Neutrophil (primary cell): ENCODE results near the gene DAB2IP.

ENCODE experiments used
- H3K27ac ChIP-seq: fragments of 200-600 bp; sonication (generic); 2 replicates; pipeline ENCODE4 v1.5.1; 2016; ENCODE audit warnings: mild to moderate bottlenecking, moderate library complexity
- H3K27me3 ChIP-seq: fragments of 200-600 bp; sonication (generic); 2 replicates; pipeline ENCODE4 v1.6.0; 2016; ENCODE audit warnings: mild to moderate bottlenecking
- H3K36me3 ChIP-seq: fragments of 200-600 bp; sonication (generic); 2 replicates; pipeline ENCODE4 v1.5.1; 2017
- H3K4me1 ChIP-seq, 2 experiments: fragments of 200-600 bp in 1 of 2; sonication (generic) in 1 of 2; 1 replicate in 1 of 2; 2 replicates in 1 of 2; pipeline versions ENCODE4 v1.5.1 to v1.6.1; 2013 to 2016; ENCODE audit warnings: low read depth in 1 of 2, low read length in 1 of 2, mild to moderate bottlenecking in 1 of 2, moderate library complexity in 1 of 2; ENCODE audit not compliant: control insufficient read depth in 1 of 2, insufficient read depth in 1 of 2
- H3K4me3 ChIP-seq, 2 experiments: fragments of 200-600 bp in 1 of 2; sonication (generic) in 1 of 2; 1 replicate in 1 of 2; 2 replicates in 1 of 2; pipeline ENCODE4 v1.5.1; 2013 to 2016; ENCODE audit warnings: low read depth in 1 of 2, low read length in 1 of 2, mild to moderate bottlenecking in 1 of 2, moderate library complexity in 1 of 2
- H3K9me3 ChIP-seq: fragments of 200-600 bp; sonication (generic); 2 replicates; pipeline ENCODE4 v1.5.1; 2016
- TF ChIP-seq, protein P1 (sequence below): fragments of 200-600 bp; sonication (generic); IDR thresholded peaks from 2 replicates; pipeline ENCODE4 v1.5.1; 2016; ENCODE audit warnings: antibody characterized with exemption

Gene DAB2IP

GRCh38 chr9:121755581-121755980, 104.1 kb downstream of the DAB2IP start:
- Histone ChIP-seq H3K27ac (no peak overlapping the region), H3K4me3 (no peak overlapping the region), H3K27me3 (no peaks in the 10 kb centered on the region), H3K9me3 (no peaks in the 10 kb centered on the region), H3K36me3 (no peaks in the 10 kb centered on the region), H3K4me1 (no peaks in the 10 kb centered on the region)
- TF ChIP-seq, protein P1, sequence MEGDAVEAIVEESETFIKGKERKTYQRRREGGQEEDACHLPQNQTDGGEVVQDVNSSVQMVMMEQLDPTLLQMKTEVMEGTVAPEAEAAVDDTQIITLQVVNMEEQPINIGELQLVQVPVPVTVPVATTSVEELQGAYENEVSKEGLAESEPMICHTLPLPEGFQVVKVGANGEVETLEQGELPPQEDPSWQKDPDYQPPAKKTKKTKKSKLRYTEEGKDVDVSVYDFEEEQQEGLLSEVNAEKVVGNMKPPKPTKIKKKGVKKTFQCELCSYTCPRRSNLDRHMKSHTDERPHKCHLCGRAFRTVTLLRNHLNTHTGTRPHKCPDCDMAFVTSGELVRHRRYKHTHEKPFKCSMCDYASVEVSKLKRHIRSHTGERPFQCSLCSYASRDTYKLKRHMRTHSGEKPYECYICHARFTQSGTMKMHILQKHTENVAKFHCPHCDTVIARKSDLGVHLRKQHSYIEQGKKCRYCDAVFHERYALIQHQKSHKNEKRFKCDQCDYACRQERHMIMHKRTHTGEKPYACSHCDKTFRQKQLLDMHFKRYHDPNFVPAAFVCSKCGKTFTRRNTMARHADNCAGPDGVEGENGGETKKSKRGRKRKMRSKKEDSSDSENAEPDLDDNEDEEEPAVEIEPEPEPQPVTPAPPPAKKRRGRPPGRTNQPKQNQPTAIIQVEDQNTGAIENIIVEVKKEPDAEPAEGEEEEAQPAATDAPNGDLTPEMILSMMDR = no peak

- Histone ChIP-seq H3K36me3 (no peaks in the 10 kb centered on the region), H3K27me3 (no peaks in the 10 kb centered on the region), H3K4me1 (no peaks in the 10 kb centered on the region), H3K27ac (no peak overlapping the region), H3K9me3 (no peaks in the 10 kb centered on the region), H3K4me3 (no peak overlapping the region)
- TF ChIP-seq, protein P1 = no peak
Measured at GRCh38 chr9:121756474-121757280, 105.2 kb downstream of the DAB2IP start.

DNA sequence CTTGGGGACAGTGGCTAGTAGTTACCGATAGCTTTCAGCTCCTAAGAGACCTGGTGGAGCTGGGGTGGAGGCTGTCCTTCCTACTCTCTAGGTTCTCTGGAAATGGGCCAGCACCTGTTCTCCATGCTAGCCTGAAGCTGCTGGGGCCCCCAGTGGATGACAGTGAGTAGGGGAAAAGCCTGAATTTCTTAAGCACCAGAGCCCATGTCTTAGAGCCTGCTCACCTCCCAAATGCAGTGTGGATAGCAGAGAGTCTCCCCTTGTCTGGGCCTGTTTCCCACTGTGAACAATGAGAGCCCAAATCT, 105.8 kb downstream of the DAB2IP start:
- Histone ChIP-seq H3K4me1 (no peaks in the 10 kb centered on the region), H3K4me3 (no peak overlapping the region), H3K9me3 (no peaks in the 10 kb centered on the region), H3K36me3 (no peaks in the 10 kb centered on the region), H3K27ac (no peak overlapping the region), H3K27me3 (no peaks in the 10 kb centered on the region)
- TF ChIP-seq, protein P1 = no peak

DNA sequence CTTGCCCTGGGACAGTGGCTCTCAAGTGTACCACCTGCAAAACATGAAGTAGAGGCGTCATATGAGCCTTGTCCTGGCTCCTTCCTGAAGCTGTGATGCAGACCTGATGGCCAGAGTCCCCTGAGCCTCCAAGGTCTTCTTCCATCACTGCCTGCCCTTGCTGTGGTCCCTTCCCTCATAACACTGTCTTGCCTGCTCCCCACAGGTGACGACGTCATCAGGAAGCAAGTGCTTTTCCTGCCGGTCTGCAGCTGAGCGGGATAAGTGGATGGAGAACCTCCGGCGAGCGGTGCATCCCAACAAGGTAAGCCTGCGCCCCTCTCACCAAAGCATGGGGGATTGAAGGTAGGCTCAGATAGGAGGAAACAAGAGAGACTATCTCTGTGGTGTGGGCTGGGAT, 107.3 kb downstream of the DAB2IP start:
- Histone ChIP-seq H3K36me3 (no peaks in the 10 kb centered on the region), H3K9me3 (no peaks in the 10 kb centered on the region), H3K4me1 (no peaks in the 10 kb centered on the region)

DNA sequence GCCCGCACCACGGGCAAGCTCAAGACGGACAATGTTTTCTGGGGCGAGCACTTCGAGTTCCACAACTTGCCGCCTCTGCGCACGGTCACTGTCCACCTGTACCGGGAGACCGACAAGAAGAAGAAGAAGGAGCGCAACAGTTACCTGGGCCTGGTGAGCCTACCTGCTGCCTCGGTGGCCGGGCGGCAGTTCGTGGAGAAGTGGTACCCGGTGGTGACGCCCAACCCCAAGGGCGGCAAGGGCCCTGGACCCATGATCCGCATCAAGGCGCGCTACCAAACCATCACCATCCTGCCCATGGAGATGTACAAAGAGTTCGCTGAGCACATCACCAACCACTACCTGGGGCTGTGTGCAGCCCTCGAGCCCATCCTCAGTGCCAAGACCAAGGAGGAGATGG, 108.6 kb downstream of the DAB2IP start:
- H3K36me3 ChIP-seq = no peaks in the 10 kb centered on the region
- no peaks in the 10 kb centered on the region for H3K4me1 ChIP-seq
- no peaks in the 10 kb centered on the region for H3K9me3 ChIP-seq
- TF ChIP-seq, protein P1 = no peak
- H3K4me3 ChIP-seq = no peak overlapping the region
- no peak overlapping the region for H3K27ac ChIP-seq
- H3K27me3 ChIP-seq = no peaks in the 10 kb centered on the region

More for the DNA sequence above, 107.3 kb downstream of the DAB2IP start:
- Histone ChIP-seq H3K27ac (no peak overlapping the region), H3K4me3 (no peak overlapping the region), H3K27me3 (no peaks in the 10 kb centered on the region)
- TF ChIP-seq, protein P1 = no peak
